HepG2 (cell line): ENCODE measurements around the gene ATP1A1. TPM values are rescaled to one million over a fixed set of nuclear protein-coding genes. Genes with fewer than 3 reads are reported as not detected.

Experiments
- BORCS8-MEF2B ChIP-seq: sonication (generic); formaldehyde crosslinking; IDR thresholded peaks from 2 replicates; pipeline ENCODE4 v1.8.0; 2022; ENCODE audit warnings: mild to moderate bottlenecking, missing genetic modification reagents
- CENPT ChIP-seq: sonication (generic); formaldehyde crosslinking; IDR thresholded peaks from 2 replicates; pipeline ENCODE4 v1.8.0; 2022; ENCODE audit warnings: low read depth, mild to moderate bottlenecking, moderate library complexity, missing genetic modification reagents
- DR1 ChIP-seq: sonication (generic); formaldehyde crosslinking; IDR thresholded peaks from 2 replicates; pipeline ENCODE4 v1.8.0; 2021; ENCODE audit warnings: mild to moderate bottlenecking, missing genetic modification reagents, inconsistent platforms
- HNF4A ChIP-seq: sonication (generic); formaldehyde crosslinking; IDR thresholded peaks from 2 replicates; pipeline ENCODE4 v1.4.0; 2020; ENCODE audit warnings: missing genetic modification reagents
- MIER2 ChIP-seq: IDR thresholded peaks from 2 replicates; pipeline ENCODE4 v1.6.1; 2016; ENCODE audit warnings: missing biosample characterization, missing genetic modification reagents
- MIER3 ChIP-seq: IDR thresholded peaks from 2 replicates; pipeline ENCODE4 v1.6.1; 2016; ENCODE audit warnings: missing compliant biosample characterization, borderline replicate concordance
- NKX3-1 ChIP-seq: sonication (generic); formaldehyde crosslinking; IDR thresholded peaks from 2 replicates; pipeline ENCODE4 v1.5.0; 2020; ENCODE audit warnings: missing genetic modification reagents
- NR2F2 ChIP-seq: IDR thresholded peaks from 2 replicates; pipeline ENCODE4 v1.6.1; 2012; ENCODE audit warnings: low read depth, inconsistent platforms, borderline replicate concordance
- PPARG ChIP-seq: conservative IDR thresholded peaks from 2 replicates; pipeline ENCODE4 v1.6.1; 2016; ENCODE audit warnings: missing biosample characterization, missing genetic modification reagents
- RARG ChIP-seq: sonication (generic); formaldehyde crosslinking; IDR thresholded peaks from 2 replicates; pipeline ENCODE4 v1.4.0; 2020; ENCODE audit warnings: low read depth, mild to moderate bottlenecking, missing genetic modification reagents
- RFXAP ChIP-seq: sonication (generic); formaldehyde crosslinking; IDR thresholded peaks from 2 replicates; pipeline ENCODE4 v1.4.0; 2020; ENCODE audit warnings: missing genetic modification reagents, borderline replicate concordance
- RXRB ChIP-seq: IDR thresholded peaks from 2 replicates; pipeline ENCODE4 v1.6.1; 2016; ENCODE audit warnings: borderline replicate concordance, missing genetic modification reagents, missing compliant biosample characterization
- SATB2 ChIP-seq: sonication (generic); formaldehyde crosslinking; IDR thresholded peaks from 2 replicates; pipeline ENCODE4 v1.5.0; 2020; ENCODE audit warnings: missing genetic modification reagents
- SNRNP70 ChIP-seq: fragments of 200-400 bp; formaldehyde crosslinking; IDR thresholded peaks from 2 replicates; pipeline ENCODE4 v1.6.1; 2017; ENCODE audit warnings: mild to moderate bottlenecking, low read depth, low read length, moderate library complexity
- SOX13 ChIP-seq, 3 experiments: fragments of 450-650 bp in 1 of 3; sonication (generic) in 1 of 3; formaldehyde crosslinking in 1 of 3; IDR thresholded peaks in 2 of 3; conservative IDR thresholded peaks in 1 of 3; 2 replicates each; pipeline versions ENCODE4 v1.5.0 to v1.6.1; 2016 to 2020; ENCODE audit warnings: antibody characterized with exemption in 1 of 3, mild to moderate bottlenecking in 1 of 3, missing compliant biosample characterization in 1 of 3, missing genetic modification reagents in 1 of 3, moderate library complexity in 1 of 3
- SRY ChIP-seq: sonication (generic); formaldehyde crosslinking; IDR thresholded peaks from 2 replicates; pipeline ENCODE4 v1.8.0; 2022; ENCODE audit warnings: mild to moderate bottlenecking, missing genetic modification reagents
- STAT5B ChIP-seq: sonication (generic); formaldehyde crosslinking; IDR thresholded peaks from 2 replicates; pipeline ENCODE4 v1.4.0; 2020; ENCODE audit warnings: missing genetic modification reagents
- TAF1 ChIP-seq: sonication (generic); formaldehyde crosslinking; IDR thresholded peaks from 2 replicates; pipeline ENCODE4 v1.4.0; 2020; ENCODE audit warnings: missing genetic modification reagents
- TAF15 ChIP-seq: fragments of 200-400 bp; formaldehyde crosslinking; IDR thresholded peaks from one replicate; pipeline ENCODE4 v1.6.1; 2018; ENCODE audit warnings: mild to moderate bottlenecking, low read depth, low read length; ENCODE audit not compliant: poor library complexity, severe bottlenecking
- ZFY ChIP-seq: sonication (generic); formaldehyde crosslinking; IDR thresholded peaks from 2 replicates; pipeline ENCODE4 v1.4.0; 2020; ENCODE audit warnings: missing genetic modification reagents
- ZKSCAN5 ChIP-seq: sonication (generic); formaldehyde crosslinking; IDR thresholded peaks from 2 replicates; pipeline ENCODE4 v1.5.1; 2020; ENCODE audit warnings: mild to moderate bottlenecking, missing genetic modification reagents
- ZNF772 ChIP-seq: sonication (generic); formaldehyde crosslinking; IDR thresholded peaks from 2 replicates; pipeline ENCODE4 v1.5.0; 2020; ENCODE audit warnings: mild to moderate bottlenecking, missing genetic modification reagents
- ZNF792 ChIP-seq: IDR thresholded peaks from 2 replicates; pipeline ENCODE4 v1.6.1; 2016
- polyA plus RNA-seq, 8 experiments: library from polyadenylated mRNA; depleted of rRNA in 3 of 8; stranded (reverse) in 7 of 8; unstranded in 1 of 8; fragments of >200 nt; fragmentation: Illumina TruSeq in 4 of 8; extraction: Trizol in 4 of 8; gene quantifications; 2 replicates each; pipeline versions ENCODE4 v1.2.1 to v1.2.3, GENCODE V29; 2011 to 2016; ENCODE audit warnings: low read depth in 4 of 8, missing spikeins in 1 of 8, mixed read lengths in 1 of 8; ENCODE audit not compliant: insufficient read depth in 1 of 8
- total RNA-seq, 5 experiments: library from RNA; depleted of rRNA; stranded (reverse); fragments of >200 nt; fragmentation: Illumina TruSeq; extraction: Trizol; gene quantifications; 2 replicates each; pipeline ENCODE4 v1.2.3, GENCODE V29; 2016; ENCODE audit warnings: low read depth in 1 of 5
- TF ChIP-seq, protein P1 (sequence below): sonication (generic); formaldehyde crosslinking; IDR thresholded peaks from 2 replicates; pipeline ENCODE4 v1.4.0; 2020; ENCODE audit warnings: missing genetic modification reagents
- TF ChIP-seq, protein P2 (sequence below): sonication (generic); formaldehyde crosslinking; IDR thresholded peaks from 2 replicates; pipeline ENCODE4 v1.9.0; 2022; ENCODE audit warnings: low read depth, missing genetic modification reagents

Gene ATP1A1
- total and polyA plus RNA-seq, 2 of the 13 experiments (the other 11 are each of a cell fraction or from before 2014, with no cell fraction given): 280 to 705 TPM

DNA sequence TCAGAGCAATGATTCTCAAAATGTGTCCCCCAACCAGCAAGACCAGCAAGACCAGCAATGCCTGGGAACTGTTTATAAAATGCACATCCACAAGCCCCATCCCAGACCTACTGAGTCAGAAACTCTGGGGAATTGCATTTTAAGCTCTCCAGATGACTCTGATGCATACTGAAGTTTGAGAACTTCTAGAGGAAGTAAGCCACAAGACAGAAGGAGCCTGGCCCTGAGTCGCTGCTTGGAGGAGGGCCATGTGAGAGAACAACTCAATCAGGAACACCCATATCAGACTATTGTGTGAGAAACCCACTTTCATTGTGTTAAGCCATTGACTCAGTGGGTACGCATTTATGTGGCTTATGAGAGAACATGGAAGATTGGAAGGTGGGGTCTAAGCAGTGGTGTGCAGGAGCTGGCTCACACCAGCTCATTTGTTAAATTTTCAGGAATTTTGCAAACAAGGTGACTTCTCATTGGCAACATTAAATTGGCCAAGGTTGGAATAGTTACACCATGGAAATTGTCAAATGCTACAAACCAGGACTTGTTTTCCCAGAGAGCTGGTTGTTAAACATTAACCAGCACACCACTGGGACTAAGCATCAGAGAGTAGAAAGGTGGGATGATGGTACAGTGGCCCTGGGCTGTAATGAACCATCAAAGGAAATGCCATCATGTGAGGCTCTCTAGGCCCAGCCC, 38.9 kb downstream of the ATP1A1 start (continued):
- TF ChIP-seq, protein P1, sequence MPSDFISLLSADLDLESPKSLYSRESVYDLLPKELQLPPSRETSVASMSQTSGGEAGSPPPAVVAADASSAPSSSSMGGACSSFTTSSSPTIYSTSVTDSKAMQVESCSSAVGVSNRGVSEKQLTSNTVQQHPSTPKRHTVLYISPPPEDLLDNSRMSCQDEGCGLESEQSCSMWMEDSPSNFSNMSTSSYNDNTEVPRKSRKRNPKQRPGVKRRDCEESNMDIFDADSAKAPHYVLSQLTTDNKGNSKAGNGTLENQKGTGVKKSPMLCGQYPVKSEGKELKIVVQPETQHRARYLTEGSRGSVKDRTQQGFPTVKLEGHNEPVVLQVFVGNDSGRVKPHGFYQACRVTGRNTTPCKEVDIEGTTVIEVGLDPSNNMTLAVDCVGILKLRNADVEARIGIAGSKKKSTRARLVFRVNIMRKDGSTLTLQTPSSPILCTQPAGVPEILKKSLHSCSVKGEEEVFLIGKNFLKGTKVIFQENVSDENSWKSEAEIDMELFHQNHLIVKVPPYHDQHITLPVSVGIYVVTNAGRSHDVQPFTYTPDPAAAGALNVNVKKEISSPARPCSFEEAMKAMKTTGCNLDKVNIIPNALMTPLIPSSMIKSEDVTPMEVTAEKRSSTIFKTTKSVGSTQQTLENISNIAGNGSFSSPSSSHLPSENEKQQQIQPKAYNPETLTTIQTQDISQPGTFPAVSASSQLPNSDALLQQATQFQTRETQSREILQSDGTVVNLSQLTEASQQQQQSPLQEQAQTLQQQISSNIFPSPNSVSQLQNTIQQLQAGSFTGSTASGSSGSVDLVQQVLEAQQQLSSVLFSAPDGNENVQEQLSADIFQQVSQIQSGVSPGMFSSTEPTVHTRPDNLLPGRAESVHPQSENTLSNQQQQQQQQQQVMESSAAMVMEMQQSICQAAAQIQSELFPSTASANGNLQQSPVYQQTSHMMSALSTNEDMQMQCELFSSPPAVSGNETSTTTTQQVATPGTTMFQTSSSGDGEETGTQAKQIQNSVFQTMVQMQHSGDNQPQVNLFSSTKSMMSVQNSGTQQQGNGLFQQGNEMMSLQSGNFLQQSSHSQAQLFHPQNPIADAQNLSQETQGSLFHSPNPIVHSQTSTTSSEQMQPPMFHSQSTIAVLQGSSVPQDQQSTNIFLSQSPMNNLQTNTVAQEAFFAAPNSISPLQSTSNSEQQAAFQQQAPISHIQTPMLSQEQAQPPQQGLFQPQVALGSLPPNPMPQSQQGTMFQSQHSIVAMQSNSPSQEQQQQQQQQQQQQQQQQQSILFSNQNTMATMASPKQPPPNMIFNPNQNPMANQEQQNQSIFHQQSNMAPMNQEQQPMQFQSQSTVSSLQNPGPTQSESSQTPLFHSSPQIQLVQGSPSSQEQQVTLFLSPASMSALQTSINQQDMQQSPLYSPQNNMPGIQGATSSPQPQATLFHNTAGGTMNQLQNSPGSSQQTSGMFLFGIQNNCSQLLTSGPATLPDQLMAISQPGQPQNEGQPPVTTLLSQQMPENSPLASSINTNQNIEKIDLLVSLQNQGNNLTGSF (CRISPR knock-in tag): no peak
- no peak for TF ChIP-seq TAF15
- peak; percentile 64; the same call in 1 of the 2 replicates for TF ChIP-seq ZNF792 (CRISPR knock-in tag)
- no peak for TF ChIP-seq RARG (CRISPR knock-in tag)
- no peak for TF ChIP-seq TAF1 (CRISPR knock-in tag)
- no peak for TF ChIP-seq CENPT (CRISPR knock-in tag)
- no peak for TF ChIP-seq DR1 (CRISPR knock-in tag)
- TF ChIP-seq NR2F2: no peak
- peak; percentile 57; the same call in 1 of the 2 replicates for TF ChIP-seq RXRB (CRISPR knock-in tag)
- no peak for TF ChIP-seq BORCS8-MEF2B
- TF ChIP-seq SOX13 (IDR thresholded peaks at IDR 0.05): no peak
- peak in 1 of 2 experiments; percentile 74; a peak in 2 of 4 replicates for TF ChIP-seq SOX13 (CRISPR knock-in tag; conservative IDR thresholded peaks at IDR 0.05 in 1 of 2, IDR thresholded peaks at IDR 0.05 in 1 of 2)
- no peak for TF ChIP-seq MIER3 (CRISPR knock-in tag)
- TF ChIP-seq, protein P2, sequence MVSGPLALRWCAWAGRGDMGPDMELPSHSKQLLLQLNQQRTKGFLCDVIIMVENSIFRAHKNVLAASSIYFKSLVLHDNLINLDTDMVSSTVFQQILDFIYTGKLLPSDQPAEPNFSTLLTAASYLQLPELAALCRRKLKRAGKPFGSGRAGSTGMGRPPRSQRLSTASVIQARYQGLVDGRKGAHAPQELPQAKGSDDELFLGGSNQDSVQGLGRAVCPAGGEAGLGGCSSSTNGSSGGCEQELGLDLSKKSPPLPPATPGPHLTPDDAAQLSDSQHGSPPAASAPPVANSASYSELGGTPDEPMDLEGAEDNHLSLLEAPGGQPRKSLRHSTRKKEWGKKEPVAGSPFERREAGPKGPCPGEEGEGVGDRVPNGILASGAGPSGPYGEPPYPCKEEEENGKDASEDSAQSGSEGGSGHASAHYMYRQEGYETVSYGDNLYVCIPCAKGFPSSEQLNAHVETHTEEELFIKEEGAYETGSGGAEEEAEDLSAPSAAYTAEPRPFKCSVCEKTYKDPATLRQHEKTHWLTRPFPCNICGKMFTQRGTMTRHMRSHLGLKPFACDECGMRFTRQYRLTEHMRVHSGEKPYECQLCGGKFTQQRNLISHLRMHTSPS (CRISPR knock-in tag): peak; percentile 68; the same call in 1 of the 2 replicates
- TF ChIP-seq RFXAP (CRISPR knock-in tag): 0 out of 2 replicates have a peak, but pooled peaks have one; percentile 19
- TF ChIP-seq STAT5B: no peak
- TF ChIP-seq MIER2: no peak
- TF ChIP-seq PPARG (CRISPR knock-in tag): peak; percentile 8; the same call in 1 of the 2 replicates
- peak; percentile 74 for TF ChIP-seq ZFY (CRISPR knock-in tag)
- TF ChIP-seq SNRNP70: no peak
- TF ChIP-seq SRY (CRISPR knock-in tag): no peak
- TF ChIP-seq NKX3-1: 0 out of 2 replicates have a peak, but pooled peaks have one; percentile 23
- peak; percentile 44; the same call in 1 of the 2 replicates for TF ChIP-seq HNF4A
- 0 out of 2 replicates have a peak, but pooled peaks have one; percentile 41 for TF ChIP-seq ZNF772 (CRISPR knock-in tag)
- TF ChIP-seq SATB2 (CRISPR knock-in tag): no peak
- no peak for TF ChIP-seq ZKSCAN5 (CRISPR knock-in tag)
